Hindlimb muscle (tissue), 1 donor: Measurements from ENCODE around the gene AIG1. TPM values are rescaled to one million over a fixed set of nuclear protein-coding genes. Genes with fewer than 3 reads are reported as not detected.
"Not testable (repeated sequence)": the region's sequence is repeated elsewhere in the genome, so short reads cannot be mapped to it uniquely, and the experiment has no call there.

ENCODE experiments used
- DNase-seq: peaks from one replicate; pipeline ENCODE4 v3.0.0-alpha.2; 2013
- polyA plus RNA-seq: library from polyadenylated mRNA; unstranded; fragments of 120-200 nt; gene quantifications from one replicate; pipeline ENCODE4 v1.2.1, GENCODE V29; 2013; ENCODE audit not compliant: insufficient read length

AIG1 gene
- polyA plus RNA-seq, 1 donor = 35.9 TPM

DNA sequence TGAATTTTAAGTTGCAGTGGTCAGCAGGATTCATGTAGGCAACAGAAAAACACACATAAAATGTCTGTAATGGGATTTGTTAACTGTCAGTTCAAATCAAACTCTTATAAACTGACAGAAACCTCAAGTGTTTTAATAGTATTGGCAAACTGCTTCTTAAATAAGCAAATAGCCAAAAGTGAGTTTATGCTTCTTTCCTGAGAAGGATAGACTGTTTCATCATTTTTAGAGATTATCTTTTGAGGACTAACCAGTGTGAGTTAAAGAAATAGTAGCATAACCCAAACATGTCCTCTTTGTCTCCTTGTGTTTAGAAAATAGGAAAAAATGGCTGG, 68.0 kb downstream of the AIG1 start:
- DNase-seq = no peak

- no peak for DNase-seq
These were observed 70.2 kb downstream of the AIG1 start for GRCh38 chr6:143130928-143131327.

DNA sequence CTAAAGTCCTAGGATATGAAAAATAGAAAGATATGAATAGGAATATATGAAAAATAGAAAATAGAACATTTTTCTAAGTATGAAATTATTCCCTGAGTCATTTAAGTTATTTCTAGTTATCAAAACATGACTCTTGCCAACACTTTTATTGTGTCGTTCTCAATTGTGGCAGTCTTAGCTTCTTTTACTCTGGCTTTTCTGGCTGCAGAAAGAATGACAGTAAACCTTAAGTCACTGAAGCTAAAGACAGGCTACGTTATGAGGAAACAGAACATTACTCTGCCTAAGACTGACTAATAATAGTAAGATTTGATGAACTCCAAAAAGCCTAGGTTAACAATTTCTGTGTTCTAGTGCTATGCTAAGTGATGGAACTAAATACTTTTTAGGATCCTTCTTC, 74.6 kb downstream of the AIG1 start:
- DNase-seq = no peak

DNA sequence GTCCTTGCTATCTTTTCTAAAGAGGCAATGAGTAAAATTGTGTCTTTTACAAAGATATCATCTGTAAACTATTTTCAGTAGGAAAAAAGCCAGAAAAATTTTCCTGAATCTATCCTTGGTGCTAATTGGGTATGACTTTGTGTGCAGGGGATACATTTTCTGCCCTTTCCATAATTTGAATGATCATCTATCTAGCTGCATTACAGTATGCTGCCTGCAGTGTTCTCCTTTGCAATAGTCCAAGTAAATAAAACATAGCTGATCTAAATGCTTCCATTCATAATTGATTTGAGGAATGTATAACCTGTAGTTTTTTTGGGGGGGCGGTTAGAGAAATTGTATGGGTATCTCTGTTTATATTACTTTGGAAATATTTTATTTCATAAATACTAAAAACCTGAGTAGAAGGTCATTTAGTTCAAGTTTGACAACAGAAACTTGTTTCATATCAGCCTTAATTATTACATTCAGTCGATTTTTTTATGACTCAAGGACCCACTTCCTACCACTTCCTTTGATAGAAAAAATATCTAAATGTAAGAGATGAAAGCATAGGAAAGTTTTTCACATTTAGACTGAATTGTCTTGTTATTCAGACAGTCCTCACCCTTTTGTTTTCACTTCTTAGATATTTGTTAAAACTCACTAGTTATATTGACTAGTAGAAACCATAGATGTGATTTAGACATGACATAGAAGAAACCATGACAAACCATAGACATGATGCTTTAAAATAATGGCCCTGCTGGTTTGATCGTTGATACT, 75.3 kb downstream of the AIG1 start:
- no peak for DNase-seq

GRCh38 chr6:143136647-143137046, 76.0 kb downstream of the AIG1 start:
- DNase-seq = no peak

GRCh38 chr6:143139239-143139784, 78.6 kb downstream of the AIG1 start:
- no peak for DNase-seq

GRCh38 chr6:143139884-143140283, 79.2 kb downstream of the AIG1 start:
- DNase-seq = not testable (repeated sequence)

- no peak for DNase-seq
These were observed 80.1 kb downstream of the AIG1 start for GRCh38 chr6:143140767-143141166.

DNA sequence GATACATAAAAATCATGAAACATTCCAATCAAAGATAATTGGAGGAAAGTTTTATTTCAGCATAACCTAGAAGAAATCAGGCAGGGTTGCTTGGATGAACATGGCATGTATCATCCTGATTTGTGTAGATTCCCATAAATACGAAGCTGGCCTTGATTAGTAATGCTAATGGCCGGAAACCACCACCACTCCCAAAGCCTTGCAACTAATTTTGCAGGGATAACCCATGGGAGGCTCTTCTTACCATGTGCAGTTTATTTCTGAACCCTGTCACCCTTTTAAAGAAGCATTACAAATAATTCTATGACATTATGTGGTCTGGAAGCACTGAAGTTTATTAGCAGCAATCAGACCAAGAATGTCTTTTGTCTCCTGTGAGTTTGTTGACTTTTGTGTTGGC, 80.8 kb downstream of the AIG1 start:
- DNase-seq = no peak

- no peak for DNase-seq
These were observed 85.6 kb downstream of the AIG1 start for GRCh38 chr6:143146186-143146851.

GRCh38 chr6:143149771-143150170, 89.1 kb downstream of the AIG1 start:
- no peak for DNase-seq

GRCh38 chr6:143150281-143150680, 89.6 kb downstream of the AIG1 start:
- DNase-seq = no peak

DNA sequence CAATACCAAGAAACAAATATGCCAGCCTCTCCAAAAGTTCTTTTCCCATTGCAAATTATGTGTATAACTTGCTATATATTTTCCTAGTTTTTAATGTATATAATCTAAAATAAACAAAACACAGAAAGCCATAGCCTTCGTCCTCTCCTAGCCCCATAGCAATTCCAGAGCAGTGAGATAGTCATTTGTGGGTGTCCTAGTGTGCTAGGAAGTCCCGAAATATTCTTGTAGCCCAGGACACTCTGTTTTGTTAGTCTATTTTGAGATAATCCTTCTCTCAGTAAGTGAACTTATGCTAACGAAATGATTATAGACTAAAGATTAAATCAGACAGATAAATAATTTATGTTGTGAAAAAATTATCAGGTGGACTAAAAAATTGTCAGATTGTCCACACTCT, 90.7 kb downstream of the AIG1 start:
- DNase-seq = no peak

DNA sequence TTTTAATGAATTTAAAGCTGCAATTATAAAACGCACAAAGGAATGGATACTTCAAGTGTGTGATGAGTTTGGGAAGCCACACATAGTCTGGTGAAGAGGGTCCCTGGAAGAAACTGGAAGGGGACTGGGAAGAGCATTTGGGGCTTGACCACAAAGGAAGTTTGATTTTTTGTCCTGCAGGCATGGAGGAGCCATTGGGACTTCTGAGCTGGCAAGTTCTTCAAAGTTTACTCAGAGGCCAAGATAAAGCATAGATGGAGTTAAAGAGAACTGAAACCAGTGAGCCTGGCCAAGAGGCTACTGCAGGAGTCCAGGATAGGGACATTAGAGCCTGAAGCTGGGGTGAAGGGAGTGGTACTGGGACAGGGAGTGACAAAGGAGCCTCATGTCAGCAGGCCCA, 95.0 kb downstream of the AIG1 start:
- DNase-seq = no peak

- no peak for DNase-seq
These were observed 96.4 kb downstream of the AIG1 start for GRCh38 chr6:143157131-143157530.

GRCh38 chr6:143158113-143158581, 97.5 kb downstream of the AIG1 start:
- DNase-seq = no peak

DNA sequence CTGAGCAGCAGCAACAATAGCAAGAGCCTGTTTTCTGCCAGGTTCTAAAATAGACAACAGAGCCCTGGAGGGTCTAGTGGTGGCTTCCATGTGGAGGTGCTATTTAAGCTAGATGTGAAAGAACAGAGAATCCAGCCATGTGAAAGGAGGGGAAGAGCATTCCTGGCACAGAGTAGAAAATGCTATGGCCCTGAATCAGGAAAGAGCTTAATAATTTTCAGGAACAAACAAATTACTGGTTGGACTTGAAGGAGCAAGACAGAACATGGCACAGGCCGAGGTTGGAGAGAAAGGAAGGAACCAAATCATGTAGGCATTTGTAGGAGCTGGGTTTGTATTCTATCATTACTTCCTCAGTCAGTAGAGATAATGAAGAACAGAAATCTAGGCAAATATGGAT, 98.3 kb downstream of the AIG1 start:
- no peak for DNase-seq

DNA sequence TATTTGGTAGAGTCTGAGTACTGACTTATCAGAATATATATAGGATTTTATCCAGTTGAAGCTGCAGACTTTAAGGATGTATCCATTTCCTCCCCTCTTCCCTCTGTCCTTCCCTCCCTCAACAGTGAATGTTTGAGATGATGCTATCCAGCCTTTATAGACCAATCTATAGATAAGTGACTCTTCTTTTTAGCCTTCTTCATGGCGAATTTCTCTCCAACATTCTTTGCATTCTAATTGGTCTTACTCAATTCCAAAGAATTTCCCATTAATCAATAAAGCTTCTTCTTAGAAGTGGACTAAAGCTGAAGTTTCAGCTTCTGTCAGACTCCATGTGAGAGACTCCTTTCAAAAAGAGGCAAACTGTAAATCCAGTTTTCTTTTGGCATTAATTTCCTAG, 99.3 kb downstream of the AIG1 start:
- no peak for DNase-seq

DNA sequence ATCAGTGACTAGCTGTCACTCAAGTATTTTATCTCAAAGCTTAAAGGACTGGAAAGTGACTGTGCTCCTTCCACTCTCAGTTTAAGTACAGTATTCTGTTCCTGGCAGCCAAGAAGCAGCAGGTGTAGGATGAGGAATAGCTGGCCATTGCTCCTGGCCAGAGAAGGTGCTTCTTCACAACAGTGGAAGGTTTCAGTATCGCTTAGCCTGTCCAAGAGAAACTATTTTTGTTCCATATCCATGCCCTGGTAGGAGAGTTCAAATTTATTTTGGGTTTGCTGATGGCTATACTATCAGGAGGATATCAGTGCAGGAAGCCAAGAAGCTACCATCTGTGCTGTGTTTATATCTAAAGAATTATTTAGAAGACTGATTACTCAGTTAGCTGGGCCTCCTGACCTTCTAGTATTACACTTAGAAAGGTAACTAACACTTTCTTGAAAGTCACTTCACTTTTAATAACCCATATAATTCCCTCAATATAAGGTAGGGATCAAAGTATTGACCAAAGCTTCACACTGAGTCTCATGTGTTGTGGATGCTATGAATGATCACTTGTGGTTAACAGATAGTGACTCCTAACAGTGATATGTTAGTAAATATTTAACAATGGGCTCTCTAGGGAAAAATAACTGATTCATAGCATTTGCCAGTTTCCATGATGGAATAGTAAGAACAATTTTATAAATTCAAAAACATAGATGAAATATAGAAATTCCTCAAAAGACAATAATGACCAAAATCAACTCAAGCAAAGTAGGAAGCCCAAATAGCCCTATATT, 99.9 kb downstream of the AIG1 start:
- DNase-seq = no peak

- no peak for DNase-seq
These were observed 102.9 kb downstream of the AIG1 start for GRCh38 chr6:143163621-143164020.

- no peak for DNase-seq
These were observed 103.9 kb downstream of the AIG1 start for GRCh38 chr6:143164565-143165105.

- no peak for DNase-seq
These were observed 104.7 kb downstream of the AIG1 start for GRCh38 chr6:143165315-143165855.

DNA sequence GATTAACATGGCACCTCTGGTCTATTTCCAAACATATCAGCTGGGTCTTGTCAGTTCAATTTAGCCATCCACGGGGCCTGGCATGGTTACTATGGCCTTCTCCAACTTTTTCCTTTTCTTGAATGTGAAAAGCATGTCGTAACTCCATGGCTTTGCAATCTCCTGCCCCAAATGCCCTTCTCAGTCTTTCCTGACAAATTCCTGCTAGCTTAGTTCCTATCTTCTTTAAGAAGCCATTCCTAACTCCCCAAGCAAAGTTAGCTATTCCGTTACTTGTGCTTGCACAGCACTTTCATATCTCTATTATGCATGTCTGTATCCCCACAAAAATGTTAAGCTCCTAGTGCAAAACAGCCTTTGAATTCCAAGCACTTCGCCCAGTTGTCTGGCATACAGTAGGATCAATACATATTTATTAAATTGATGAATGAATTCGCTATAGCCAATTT, 105.6 kb downstream of the AIG1 start:
- DNase-seq = no peak
